HG03342 (cell line): Measurements from ENCODE around the gene RHNO1.

ENCODE experiments used
- ATAC-seq: cut with Tn5 transposase; IDR thresholded peaks from one replicate; pipeline ENCODE4 v1.9.1; 2021; ENCODE audit warnings: mild to moderate bottlenecking, moderate library complexity; ENCODE audit not compliant: unreplicated experiment

The RHNO1 gene

DNA sequence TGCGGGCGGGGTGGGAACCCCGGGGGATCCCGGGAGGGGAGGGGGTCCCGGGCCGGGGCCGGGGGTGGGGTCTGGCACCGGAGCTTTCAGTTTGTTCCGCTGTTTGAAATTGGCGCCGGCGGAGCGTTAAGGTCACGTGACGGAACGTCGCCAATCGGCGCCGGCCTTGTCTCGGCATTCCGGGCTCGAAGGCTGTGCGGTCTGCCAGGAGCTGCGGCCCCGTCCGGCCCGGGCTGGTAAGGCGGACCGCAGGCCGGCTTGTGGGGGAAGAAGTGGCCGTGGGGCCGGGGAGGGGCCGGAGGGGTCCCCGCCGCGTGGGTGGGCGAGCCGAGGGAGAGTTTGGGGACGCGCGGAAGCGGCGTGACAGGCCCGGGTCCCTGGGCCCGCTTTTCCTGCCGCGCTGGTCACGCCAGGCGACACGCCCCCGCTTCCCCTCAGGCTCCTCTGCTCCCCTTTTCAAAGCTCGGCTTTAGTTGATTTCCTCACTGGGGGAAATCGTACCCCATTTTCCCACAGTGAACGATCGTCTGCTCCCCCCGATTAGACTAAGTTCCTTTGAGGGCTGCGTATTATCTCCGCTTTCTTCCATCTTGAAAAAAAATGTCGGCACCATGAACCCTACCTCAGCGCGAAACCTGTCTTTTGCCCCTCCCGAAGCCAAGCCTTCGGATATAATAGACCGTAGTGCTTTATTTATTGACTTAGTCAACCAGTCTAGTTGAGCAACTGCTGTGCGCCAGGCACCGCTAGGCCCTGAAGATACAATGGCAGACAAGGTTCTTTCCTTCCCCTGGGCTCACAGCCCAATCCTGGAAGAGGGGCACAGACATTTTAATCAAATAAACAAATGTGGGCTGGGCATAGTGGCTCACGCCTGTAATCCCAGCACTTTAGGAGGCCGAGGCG is at the start of gene RHNO1, which contains the start of gene FOXM1:
TSS of gene RHNO1 (plus strand) at position 177 of the 906 bp plus-strand sequence. CDS start 8,144 bp downstream, outside the sequence.
TSS of gene FOXM1 (minus strand) at position 128 of the 906 bp plus-strand sequence. CDS start 2,696 bp downstream, outside the sequence.
- peak; percentile 77 for ATAC-seq

- ATAC-seq = no peak
Measured at GRCh38 chr12:2829275-2829674, 47.7 kb upstream of the RHNO1 start.

DNA sequence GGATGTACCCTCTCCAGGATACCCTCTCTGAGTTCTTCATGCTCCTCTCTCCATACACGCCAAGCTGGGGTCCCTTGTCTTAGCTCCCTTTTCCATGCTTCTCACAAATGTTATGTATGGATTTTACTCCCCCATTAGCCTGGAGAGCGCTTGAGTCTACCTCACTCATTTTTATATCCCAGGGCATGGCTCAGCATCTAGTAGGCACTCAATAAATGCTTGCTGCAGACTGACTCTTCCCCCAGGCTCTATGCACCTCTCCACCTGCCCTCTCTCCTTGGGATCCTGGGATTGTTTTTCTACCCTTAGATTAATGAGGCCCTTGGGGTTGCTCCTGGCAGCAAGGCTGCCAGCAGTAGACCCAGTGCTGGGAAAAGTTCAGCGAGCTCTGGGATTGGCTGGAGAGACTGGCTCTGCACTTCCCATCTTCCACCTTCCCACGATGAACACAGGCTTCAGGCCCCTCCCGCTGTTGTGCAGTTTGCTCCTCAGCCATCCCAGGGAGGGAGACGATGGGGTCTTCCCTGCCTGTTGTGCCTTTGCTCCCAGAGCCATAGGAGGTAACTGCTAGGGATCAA is 44.4 kb upstream of the RHNO1 start:
- ATAC-seq = no peak

- ATAC-seq = no peak
Measured at GRCh38 chr12:2833327-2833726, 43.7 kb upstream of the RHNO1 start.

GRCh38 chr12:2833810-2834209 is 43.2 kb upstream of the RHNO1 start:
- ATAC-seq = no peak

GRCh38 chr12:2834581-2835491 is 42.2 kb upstream of the RHNO1 start, which contains the start of gene NRIP2:
Gene NRIP2, minus strand, starts transcription at chr12:2835035. Its CDS starts 52 bp downstream, at chr12:2834983.
- no peak for ATAC-seq

GRCh38 chr12:2835691-2836403 is 41.2 kb upstream of the RHNO1 start:
- ATAC-seq = no peak

GRCh38 chr12:2836574-2836973 is 40.4 kb upstream of the RHNO1 start:
- no peak for ATAC-seq

DNA sequence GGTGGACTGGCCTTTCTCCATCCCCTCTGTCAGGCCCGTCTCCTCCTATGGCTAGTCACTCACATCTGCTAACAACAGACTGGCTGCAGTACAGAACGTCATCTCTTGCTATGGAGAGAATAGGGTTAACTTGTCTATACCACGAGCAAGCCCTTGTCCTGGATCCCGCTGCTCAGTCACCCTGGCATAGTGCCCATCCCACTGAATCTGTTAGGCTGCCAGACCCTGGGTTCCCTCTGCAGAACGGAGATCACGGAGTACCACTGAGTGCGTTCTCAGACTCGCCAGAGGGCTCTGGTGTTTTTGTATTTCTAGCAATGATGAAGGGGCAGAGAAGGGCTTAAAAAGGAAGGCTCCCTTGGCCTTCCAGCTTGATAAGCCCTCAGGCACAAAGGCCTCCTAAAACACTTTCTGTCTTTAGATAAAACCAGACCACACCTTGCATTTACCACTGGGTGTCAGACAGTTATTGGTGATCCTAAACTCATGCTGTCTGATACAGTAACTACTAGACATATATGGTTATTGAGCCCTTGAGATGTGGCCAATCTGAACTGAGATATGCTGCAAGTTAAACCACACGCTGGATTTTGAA is 35.9 kb upstream of the RHNO1 start:
- ATAC-seq = no peak

- no peak for ATAC-seq
Measured at GRCh38 chr12:2842948-2843347, 34.1 kb upstream of the RHNO1 start.

DNA sequence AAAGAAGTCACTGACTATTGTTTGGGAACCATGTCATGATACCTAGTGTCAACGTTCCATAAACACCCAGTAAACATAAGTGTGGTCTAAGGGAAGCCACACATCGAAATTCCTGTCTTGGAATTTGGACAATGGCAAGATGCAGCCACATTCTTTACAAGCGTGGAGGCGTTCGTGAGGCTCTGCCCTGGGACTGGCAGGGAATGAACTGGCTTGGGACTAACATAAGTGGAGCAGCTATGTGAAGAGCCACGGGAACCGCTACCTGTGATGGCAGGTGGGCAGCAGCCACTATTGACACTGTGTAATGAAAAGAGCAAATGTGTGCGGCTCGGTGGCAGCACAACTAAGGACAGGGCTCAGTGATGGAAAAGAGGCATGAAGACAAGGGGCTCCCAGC is 32.2 kb upstream of the RHNO1 start:
- ATAC-seq = no peak

- no peak for ATAC-seq
Measured at GRCh38 chr12:2845280-2845679, 31.7 kb upstream of the RHNO1 start.

- ATAC-seq = no peak
Measured at GRCh38 chr12:2851931-2852330, 25.1 kb upstream of the RHNO1 start.

- no peak for ATAC-seq
Measured at GRCh38 chr12:2853626-2854025, 23.4 kb upstream of the RHNO1 start.

DNA sequence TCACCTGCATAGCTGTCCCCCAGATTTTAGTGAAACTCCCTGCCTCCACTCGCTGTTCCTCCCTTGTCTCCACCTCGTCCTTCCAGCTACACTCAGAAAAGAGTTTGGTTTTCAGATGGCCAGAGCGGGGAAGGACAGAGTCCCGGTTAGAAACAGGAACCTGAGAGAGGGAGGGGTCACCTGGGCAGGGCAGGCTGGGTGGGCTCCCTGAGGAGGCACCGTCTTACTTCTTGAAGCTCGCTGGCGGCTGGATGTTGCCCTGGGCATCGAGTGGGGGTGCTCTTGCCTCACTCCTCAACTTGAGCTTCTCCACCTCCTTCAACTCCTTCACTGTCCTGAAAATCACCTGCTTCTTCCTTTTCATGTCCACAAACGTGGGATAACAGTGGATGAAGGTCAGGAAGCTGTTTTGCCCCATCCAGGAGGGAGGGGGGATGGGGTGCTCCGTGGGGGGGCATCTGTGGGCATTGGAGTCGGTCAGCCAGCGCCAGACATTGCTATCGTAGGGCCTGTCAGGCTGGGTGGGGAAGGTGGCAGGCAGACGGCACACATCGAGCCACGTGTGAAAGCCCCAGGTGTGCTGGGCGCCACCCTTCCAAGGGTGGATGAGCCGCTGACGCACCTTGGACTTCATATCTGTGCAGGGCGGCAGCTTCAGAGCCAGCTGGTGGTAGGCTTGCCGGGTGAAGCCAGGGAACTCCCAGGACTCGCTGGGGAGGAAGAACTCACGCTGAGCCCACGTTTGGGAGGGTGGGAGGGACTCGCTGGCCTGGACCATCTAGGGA is 22.2 kb upstream of the RHNO1 start:
- ATAC-seq = no peak

- ATAC-seq = no peak
Measured at GRCh38 chr12:2855546-2855945, 21.5 kb upstream of the RHNO1 start.

DNA sequence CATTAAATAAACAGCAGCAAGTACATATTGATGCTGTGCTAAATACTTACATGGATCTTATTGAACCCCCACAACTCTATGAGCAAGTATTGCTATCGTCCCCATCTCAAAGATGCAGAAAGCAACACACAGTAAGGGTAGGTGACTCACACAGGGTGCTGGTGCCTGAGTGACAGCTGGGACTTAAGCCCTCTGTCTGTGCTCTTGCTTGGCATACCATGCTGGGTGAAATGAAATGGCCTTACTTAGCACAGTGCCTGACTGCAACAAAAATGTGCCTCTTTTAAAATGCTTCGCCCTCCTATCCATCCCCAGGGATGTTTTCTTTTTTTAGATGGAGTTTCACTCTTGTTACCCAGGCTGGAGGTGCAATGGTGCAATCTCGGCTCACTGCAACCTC is 21.0 kb upstream of the RHNO1 start:
- ATAC-seq = no peak

DNA sequence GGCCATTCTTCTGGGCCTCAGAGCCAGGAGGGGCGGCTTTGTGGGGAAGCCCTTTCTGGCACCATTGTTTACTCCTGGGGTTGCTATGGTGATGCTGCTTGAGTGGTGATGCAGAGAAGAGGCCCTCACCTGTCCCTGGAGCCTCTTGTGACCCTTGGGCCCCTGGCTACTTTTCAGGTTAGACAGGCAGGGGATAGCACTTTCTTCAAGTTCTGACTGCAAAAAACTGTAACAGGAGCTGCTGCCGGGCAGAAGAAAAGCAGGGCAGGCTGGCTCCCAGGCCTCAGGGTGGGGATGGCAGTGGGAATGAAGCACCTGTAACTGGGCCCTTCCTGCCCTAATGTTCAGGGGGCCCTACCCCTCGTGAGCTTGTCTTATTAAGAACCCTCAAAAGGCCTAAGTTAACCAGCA is 20.0 kb upstream of the RHNO1 start, which contains the start of gene TEX52:
TSS of gene TEX52 (minus strand) at position 19 of the 411 bp plus-strand sequence. CDS start at position 6, 13 bp downstream.
- no peak for ATAC-seq

GRCh38 chr12:2857576-2857975 is 19.4 kb upstream of the RHNO1 start:
- ATAC-seq = no peak
